ENCODE data around the gene MCTP1.

- TF ChIP-seq CTCF (conservative IDR thresholded peaks at IDR 0.05; ENCODE audit: low read depth, low read length) (no peak), EZH2 (IDR thresholded peaks at IDR 0.05; ENCODE audit: borderline replicate concordance, low read depth, low read length, poor library complexity, severe bottlenecking) (no peak)
Observed at GRCh38 chr5:95241161-95241560, 43.7 kb downstream of the MCTP1 start.
